ENCODE measurements around the gene NPRL2. TPM values are rescaled to one million over a fixed set of nuclear protein-coding genes. Genes with fewer than 3 reads are reported as not detected.

NPRL2 gene
- total RNA-seq, 1 experiment from 2014 or later: 23.9 TPM

DNA sequence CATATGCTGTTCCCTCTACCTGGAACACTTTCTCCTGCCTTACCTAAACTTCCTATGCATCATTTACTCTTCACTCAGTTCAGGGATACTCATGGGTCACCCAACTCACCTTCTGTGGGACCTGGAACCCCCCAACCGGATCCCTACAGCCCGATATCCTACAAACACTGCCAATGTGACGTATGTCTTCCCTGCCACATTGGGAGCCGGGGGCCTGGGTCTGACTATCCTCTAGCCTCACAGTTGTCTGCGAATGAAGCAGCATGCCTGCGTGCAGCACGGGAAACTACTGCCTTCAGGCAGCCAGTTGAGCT, 405 bp downstream of the NPRL2 start:
- DNase-seq (ENCODE audit: low read depth): no peak

DNA sequence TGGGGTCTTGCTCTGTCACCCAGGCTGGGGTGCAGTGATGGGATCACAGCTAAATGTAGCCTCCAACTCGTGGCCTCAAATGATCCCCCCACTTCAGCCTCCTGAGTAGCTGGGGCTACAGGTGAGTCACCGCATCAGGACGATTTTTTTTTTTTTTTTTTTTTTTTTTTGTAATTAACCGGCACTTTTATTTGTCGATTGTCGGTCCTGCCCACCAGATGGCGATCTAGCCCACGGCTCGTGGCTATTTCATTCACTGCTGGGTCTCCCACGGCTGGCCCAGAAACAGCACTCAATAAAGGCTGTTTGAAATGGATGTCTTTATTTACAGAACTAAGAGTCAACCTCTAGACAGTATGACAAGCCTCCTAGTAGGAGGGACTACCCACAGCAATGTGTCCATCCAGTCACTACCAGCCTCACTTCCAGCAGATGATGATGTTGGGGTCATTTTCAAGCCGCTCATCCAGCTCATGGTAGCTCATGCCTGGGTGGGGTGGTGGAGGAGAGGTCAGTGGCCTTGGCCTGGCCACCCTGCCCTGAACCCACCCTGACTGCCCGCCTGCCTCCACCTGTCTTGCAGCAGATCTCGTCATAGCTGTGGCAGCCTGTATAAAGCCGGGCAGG, 3.3 kb downstream of the NPRL2 start:
- DNase-seq (ENCODE audit: low read depth): peak; percentile 74

DNA sequence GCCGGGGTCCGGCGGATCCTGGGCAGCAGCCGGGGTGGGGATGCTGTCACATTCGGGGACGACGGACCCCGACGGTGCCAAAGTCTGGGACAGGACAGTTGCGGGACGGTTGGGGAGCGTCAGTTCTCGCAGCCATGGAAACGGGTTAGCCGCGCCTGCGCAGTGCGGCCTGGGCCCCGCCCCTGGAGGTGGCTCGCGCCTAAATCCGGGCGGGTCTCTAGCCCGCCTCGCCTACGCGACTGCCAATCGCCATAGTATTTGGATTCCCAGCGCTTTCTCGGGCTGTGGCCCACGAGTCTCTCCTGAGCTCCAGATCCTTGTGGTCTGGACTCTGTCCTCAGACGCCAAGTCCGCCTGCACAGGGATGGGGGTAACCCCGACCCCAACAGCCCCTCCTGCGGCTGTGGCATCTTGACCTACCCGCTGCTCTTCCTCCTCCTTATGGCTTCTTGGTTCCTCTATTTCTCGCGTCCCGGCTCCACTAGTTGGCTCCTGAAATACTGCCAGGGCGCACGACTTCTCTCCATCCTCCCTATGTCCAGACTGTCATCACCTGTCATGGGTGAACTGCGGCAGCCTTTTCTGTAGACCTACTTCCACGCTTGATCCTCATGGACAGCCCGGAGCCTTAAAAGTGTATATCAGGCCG, 4.9 kb downstream of the NPRL2 start, which contains the start of gene ZMYND10:
TSS of gene ZMYND10 (minus strand) at position 147 of the 649 bp plus-strand sequence. CDS start 153 bp downstream, outside the sequence.
- no peak for DNase-seq (ENCODE audit: low read depth)

DNA sequence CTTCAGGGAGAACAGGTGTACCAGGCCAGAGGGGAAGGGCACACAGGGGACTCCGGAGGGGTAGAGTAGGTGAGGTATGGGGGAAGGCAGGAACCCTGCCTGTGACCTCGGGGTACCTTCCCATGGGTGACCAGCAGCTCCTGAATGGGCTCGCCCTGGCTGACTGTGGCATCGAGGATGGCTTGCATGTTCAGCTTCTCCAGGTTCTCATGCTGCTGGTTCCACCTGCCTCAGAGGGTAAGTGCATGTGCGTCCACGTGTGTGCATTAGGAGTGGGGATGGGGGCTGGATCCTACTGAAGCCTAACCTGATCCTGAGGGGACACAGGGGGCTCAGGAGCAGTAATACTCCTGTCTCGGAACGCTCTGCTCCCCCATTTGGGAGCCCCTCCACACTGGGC, 5.6 kb downstream of the NPRL2 start:
- DNase-seq (ENCODE audit: low read depth): no peak

DNA sequence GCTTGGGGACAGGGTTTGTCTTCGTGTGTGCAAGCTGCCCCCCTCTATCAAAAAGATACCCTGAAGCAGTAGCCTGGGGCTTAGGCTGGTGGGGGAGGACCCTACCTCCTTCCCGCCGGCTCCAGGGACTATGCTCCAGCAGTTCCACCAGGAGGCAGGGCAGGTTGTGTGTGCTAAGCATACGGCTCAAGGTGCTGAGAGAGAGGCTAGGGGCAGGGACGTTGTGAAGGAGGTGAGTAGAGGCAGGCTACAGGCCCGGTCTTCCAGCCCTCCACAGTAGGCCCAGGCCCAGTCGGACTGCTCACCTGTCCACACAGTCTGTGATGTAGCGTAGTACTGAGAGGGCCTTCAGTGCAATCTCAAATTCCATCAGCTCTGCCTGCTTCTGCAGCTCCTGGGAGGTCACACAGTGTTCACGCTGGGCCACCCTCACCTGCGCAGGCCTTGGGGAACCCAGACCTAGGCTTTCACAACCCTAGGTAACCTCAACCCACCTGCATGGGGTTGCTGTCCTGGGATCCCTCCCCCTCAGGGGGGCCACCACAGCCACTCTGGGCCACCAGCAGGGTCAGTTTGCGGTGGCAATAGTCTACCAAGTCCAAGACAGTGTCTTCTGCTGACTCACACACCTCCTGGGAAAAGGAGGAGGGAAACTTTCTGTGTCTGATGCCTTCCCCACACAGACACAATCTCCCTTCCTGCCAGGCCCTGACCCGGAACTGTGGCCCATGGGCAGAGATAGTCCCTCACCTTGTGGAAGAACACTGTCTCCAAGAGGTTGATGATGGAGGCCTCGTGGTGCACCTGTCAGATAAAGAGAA, 7.6 kb downstream of the NPRL2 start:
- DNase-seq (ENCODE audit: low read depth): no peak

DNA sequence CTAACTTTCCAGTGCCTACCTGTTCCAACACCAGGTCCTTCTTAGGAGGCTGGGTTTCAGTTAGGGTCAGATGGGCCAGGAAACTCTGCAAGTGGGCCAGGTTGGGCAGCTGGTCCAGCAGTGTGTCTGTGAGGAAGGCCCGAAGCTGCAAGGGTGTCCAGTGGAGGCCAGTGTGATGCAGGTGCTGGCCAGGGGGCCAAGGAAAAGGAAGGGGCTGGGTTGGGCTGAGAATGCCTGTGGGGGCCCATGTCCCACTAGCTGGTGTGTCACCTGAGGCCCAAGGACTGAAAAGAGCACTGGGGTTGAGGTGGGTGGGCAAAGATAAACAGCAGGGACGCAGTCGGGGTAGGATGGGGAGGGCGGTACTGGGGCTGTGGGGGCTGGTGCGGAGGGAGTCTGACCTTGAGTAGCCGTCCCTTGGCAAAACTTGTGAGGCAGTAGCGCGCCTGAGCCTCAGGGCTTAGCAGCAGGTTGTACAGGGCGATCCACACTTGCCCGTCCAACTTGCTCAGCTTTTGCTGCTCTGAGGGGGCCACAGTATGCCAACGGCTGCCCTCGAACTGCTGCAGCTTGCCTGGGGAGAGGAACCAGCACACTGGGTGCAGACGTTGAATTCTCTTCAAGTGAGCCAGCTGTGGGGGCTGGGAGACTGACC, 8.5 kb downstream of the NPRL2 start:
- DNase-seq (ENCODE audit: low read depth): no peak

DNA sequence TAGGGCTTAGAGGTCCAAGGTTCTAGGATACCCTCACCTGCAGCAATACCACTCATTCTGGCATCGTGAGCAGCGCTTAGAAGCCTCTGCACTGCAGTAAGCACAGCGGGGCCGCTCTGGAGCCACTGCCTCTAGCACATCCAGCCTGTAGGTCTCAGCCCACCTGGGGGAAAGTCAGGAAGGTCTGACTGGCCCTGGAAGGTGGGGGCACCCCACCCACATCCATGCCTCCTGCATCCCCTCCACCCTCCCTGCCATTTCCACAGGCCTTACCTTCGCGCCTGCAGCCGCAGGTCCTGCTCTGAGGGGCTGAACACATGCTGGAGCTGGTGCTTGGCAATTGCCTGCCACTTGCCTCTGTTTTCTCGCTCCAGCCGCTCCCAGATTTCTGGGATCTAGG, 9.0 kb downstream of the NPRL2 start:
- DNase-seq (ENCODE audit: low read depth): no peak

DNA sequence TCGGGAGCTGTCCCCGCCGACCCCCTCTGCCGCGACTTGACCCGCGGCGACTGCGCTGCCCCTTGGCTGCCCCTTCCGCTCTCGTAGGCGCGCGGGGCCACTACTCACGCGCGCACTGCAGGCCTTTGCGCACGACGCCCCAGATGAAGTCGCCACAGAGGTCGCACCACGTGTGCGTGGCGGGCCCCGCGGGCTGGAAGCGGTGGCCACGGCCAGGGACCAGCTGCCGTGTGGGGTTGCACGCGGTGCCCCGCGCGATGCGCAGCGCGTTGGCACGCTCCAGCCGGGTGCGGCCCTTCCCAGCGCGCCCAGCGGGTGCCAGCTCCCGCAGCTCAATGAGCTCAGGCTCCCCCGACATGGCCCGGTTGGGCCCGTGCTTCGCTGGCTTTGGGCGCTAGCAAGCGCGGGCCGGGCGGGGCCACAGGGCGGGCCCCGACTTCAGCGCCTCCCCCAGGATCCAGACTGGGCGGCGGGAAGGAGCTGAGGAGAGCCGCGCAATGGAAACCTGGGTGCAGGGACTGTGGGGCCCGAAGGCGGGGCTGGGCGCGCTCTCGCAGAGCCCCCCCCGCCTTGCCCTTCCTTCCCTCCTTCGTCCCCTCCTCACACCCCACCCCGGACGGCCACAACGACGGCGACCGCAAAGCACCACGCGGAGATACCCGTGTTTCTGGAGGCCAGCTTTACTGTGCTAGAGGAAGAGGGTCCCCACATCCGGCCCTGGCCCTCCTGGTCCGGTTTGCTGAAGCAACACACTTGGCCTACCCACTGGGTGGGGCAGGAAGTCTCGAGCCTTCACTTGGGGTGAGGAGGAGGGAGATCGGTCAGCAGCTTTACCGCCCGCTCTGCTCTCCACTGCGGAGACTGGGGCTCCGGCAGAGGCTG, 9.9 kb downstream of the NPRL2 start, which contains the start of gene RASSF1:
TSS of gene RASSF1 (minus strand) at position 389 of the 882 bp plus-strand sequence. CDS start at position 358, 31 bp downstream.
- DNase-seq (ENCODE audit: low read depth): peak; percentile 23

DNA sequence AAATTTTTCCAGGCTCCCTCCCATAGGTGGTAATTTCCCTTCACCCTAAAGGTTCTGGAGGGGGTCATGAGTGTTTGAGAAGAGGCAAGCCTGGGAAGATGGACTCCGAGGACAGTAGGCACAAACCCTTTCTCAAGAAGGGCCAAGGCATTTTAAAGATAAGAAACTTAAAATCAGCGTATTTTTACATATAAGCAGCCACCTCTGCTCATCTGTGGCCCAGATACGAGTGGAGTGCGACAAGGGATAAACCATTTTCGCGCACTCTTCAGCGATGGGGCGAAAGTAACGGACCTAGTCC, 10.5 kb downstream of the NPRL2 start:
- no peak for DNase-seq (ENCODE audit: low read depth)

DNA sequence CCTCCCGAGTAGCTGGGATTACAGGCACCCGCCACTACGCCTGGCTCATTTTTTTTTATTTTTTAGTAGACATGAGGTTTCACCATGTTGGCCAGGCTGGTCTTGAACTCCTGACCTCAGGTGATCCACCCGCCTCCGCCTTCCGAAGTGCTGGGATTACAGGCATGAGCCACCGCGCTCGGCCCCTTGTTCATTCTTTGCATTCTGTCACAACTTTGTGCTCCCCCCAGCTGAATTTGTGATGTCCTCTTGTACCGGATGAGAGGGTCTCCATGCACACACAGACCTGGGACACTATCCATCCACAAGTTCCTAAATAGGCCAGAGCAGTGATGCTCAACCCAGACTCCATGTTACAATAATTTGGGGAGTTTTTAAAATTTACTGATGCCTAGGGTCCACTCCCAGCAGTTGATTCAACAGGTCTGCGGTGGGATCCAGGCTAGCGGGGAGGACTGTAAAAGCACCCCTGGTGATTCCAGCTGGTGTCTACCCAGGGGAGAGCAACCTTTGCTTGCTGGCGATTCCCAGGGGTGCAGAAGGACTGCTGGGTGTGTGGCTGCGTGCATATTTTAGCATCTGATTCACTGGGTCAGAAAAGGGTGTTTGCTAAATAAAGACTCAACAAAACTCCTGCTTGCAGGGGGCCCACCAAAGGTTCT, 11.0 kb downstream of the NPRL2 start:
- DNase-seq (ENCODE audit: low read depth): peak; percentile 38

DNA sequence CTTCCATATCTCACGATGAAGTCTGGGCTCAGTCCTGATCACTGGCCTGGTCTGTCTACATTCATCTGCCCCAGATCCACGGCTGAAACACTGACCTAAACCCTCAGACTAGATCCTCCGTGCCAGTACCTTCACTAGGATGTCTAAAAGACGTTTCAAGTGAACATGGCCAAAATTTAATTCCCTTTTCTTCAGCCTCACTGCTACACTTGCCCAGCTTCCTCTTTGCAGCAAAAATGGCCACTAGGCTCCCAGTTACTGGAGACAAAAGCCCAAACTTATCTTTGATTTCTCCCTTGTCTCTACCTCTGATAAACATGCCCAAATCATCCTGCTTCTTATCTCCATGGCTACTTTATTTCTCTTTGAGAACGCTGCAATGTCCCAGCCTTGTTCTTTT, 11.6 kb downstream of the NPRL2 start:
- no peak for DNase-seq (ENCODE audit: low read depth)

DNA sequence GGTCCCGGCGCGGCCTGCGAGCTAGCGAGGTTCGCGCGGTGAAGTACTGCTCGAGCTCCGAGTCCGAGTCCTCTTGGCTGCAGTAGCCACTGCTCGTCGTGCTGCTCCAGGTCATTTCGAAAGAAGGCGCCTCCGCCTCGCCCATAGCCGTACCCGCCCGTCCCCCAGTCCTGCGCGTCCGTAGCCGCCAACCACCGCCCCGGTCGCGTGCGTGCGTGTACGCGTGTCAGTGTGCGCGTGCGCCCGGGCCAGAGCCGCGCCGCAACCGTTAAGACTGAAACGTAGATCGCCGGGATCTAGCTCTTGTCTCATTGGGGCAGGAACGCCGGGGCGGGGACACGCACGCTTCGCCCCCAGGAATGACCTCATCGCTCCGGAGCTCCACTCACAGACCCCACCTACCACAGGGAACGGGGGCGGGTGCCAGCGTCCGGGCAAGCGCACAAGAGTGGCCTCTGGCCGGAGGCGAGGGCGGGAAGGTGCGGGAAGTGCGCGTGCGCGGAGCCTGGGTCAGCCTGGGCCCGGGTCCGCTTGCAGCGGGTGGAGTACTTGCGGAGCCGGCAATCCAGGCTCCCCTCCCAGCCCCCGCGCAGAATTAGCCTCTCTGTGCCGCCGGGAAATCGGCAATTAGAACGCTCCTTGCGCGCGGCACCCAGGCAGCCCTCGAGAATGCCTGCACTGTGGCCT, 13.3 kb downstream of the NPRL2 start:
- DNase-seq (ENCODE audit: low read depth): peak; percentile 99

DNA sequence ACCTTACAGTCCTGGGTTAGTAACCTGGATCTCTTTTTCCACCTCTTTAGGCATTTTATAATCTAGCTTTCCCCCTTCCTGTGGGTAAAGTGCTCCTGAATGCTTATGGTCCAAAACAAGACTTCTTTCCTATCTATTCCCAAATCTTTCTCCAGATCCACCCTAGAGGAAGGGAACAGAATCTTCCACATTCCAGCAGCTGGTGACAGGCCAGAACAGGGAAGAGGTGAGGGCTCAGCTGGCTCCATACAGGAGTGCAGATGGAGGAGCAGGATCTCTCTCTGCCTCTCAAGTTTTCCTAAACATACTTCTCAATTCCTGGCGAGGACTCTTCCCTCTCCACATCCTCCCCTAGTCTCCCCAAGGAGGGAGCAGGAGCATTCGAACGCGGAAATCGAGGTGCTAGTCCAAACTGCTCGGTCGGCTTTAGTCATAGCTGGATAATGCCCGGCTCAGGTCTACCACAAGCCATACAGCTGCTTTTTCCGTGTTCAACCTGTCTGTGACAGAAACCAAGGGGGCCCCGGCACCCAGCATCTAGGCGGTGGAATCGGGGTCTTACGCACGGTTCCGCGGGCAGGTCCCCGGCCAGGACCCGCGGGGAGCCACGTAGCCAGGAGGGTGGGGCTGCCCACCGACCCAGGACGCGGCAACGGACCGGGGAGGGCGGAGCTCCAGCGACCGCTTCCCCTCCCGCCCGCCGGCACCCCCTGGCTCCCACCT, 14.0 kb downstream of the NPRL2 start:
- peak; percentile 44 for DNase-seq (ENCODE audit: low read depth)

DNA sequence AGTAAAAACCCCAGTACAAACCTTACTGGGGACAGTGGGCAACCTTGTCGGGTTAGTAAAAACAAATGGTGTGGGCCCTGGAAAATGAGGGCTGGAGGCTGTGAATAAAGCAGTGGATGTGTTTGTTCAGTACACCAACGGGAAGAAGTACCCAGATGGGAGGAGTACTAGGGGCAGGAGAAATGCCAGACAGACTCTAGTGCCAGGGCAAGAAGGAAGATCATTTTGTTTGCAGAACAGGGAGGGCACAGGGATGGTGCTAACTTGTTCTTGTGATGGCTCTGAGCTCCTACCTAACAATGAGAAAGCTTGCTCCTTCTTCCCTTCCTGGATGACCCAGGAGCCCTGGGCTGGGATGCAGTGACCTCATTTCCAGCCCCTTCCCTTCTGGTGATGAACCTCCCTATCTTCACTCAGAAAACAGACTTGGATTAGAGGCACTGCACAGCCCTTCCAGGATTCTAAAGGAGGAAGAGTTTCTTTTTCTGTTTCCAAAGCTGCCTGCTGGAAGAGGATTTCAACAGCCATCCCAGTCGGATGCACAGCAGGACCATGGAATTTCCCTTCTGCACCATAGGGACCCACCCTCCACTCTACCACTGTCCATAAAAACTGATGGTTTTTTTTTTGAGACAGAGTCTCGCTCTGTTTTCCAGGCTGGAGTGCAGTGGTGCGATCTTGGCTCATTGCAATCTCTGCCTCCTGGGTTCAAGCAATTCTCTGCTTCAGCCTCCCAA, 16.1 kb downstream of the NPRL2 start:
- no peak for DNase-seq (ENCODE audit: low read depth)

DNA sequence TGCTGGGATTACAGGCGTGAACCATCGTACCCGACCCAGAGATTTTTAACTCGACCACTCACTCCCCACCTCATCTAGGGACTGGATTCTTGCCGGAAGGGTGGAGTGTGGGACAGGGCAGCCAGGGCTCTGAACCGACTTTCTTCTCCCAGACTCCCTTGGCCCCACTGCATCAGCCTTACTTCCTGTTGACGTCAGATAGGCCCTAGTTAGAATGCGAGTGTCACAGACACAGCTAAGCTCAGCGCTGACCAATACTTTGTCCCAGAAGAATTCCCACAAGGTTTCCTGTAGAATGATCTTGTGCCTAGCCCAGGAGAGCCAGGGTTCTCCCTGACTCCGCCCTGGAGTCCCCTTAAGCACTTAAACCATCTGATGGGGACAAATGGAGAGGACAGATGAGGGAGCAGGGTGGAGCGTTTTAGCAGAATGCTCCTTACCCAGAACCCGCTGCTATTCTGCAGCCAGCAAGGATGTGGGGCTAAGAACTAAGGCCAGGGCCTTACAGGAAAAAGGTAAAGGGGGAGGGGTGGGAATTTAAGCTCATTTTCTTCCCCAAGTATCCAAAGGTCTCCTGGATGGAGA, 16.7 kb downstream of the NPRL2 start:
- DNase-seq (ENCODE audit: low read depth): no peak

DNA sequence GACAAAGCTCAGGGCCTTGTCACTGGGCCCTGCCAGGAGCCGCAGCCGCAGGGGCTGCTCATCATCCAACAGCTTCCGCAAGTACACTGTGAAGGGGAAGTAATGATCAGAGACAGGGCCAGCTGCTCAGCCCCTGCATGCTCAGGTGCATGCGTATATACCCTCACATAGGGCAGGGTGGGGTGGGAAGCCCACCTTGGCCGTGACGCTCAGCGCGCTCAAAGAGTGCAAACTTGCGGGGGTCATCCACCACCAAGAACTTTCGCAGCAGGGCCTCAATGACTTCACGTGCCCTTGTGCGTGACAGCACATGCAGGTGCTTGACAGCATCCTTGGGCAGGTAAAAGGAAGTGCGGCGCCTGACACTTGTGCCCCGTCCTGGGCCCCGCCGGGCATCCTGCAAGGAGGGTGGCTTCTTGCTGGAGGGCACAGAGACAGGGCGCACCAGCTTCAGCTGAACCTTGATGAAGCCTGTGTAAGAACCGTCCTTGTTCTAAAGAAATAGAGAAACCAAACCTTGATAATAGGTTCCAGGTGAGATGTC, 19.1 kb downstream of the NPRL2 start:
- no peak for DNase-seq (ENCODE audit: low read depth)

DNA sequence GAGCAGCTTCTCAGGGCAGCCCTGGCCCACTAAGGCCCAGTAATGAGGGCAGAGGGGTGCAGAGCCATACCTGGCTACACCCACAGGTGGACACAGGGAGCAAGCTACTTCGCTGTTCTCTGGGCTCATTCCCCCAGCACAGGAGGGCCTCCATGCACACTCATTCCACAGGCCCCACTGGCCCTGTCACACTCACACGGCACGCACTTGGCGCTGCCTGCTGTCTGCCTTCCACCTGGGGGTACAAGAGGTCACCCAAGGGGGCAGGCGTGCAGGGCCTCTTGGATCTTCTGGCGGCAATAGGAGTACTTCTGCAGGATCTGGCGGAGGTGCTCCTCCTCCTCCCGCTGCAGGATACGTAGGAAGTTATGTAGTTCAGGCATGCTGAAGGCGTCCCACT, 20.2 kb downstream of the NPRL2 start:
- no peak for DNase-seq (ENCODE audit: low read depth)
